Kidney epithelial cell (primary cell): Measurements from ENCODE around the gene FANCL. TPM values are rescaled to one million over a fixed set of nuclear protein-coding genes. Genes with fewer than 3 reads are reported as not detected.

Experiments used
- DNase-seq: peaks from one replicate; pipeline ENCODE4 v3.0.0-alpha.2; 2010; ENCODE audit warnings: low read depth
- H3K27me3 ChIP-seq: 2 replicates; pipeline ENCODE4 v1.6.0; 2011; ENCODE audit warnings: low read length; ENCODE audit not compliant: control insufficient read depth, insufficient read depth
- H3K36me3 ChIP-seq: 2 replicates; pipeline ENCODE4 v1.5.1; 2011; ENCODE audit warnings: low read length; ENCODE audit not compliant: control insufficient read depth, insufficient read depth
- H3K4me3 ChIP-seq: 2 replicates; pipeline ENCODE4 v1.5.1; 2011; ENCODE audit warnings: low read depth, mild to moderate bottlenecking, control low read depth, low read length
- total RNA-seq: library from RNA; depleted of rRNA; stranded (reverse); fragments of >200 nt; gene quantifications from 2 replicates; pipeline ENCODE4 v1.2.3, GENCODE V29; 2015
- TF ChIP-seq, protein P1 (sequence below): IDR thresholded peaks from 2 replicates; pipeline ENCODE4 v1.5.1; 2011; ENCODE audit warnings: mild to moderate bottlenecking, moderate library complexity, low read length, control low read depth, inconsistent platforms; ENCODE audit not compliant: insufficient read depth, poor library complexity, severe bottlenecking

The FANCL gene
- total RNA-seq, 1 donor from 2014 or later = 12.9 TPM

GRCh38 chr2:58237741-58238140 is 3.4 kb downstream of the FANCL start:
- DNase-seq = no peak
- H3K4me3 ChIP-seq = no peak overlapping the region
- H3K27me3 ChIP-seq = no peaks in the 10 kb centered on the region
- H3K36me3 ChIP-seq = no peaks in the 10 kb centered on the region
- TF ChIP-seq, protein P1, sequence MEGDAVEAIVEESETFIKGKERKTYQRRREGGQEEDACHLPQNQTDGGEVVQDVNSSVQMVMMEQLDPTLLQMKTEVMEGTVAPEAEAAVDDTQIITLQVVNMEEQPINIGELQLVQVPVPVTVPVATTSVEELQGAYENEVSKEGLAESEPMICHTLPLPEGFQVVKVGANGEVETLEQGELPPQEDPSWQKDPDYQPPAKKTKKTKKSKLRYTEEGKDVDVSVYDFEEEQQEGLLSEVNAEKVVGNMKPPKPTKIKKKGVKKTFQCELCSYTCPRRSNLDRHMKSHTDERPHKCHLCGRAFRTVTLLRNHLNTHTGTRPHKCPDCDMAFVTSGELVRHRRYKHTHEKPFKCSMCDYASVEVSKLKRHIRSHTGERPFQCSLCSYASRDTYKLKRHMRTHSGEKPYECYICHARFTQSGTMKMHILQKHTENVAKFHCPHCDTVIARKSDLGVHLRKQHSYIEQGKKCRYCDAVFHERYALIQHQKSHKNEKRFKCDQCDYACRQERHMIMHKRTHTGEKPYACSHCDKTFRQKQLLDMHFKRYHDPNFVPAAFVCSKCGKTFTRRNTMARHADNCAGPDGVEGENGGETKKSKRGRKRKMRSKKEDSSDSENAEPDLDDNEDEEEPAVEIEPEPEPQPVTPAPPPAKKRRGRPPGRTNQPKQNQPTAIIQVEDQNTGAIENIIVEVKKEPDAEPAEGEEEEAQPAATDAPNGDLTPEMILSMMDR = no peak

DNA sequence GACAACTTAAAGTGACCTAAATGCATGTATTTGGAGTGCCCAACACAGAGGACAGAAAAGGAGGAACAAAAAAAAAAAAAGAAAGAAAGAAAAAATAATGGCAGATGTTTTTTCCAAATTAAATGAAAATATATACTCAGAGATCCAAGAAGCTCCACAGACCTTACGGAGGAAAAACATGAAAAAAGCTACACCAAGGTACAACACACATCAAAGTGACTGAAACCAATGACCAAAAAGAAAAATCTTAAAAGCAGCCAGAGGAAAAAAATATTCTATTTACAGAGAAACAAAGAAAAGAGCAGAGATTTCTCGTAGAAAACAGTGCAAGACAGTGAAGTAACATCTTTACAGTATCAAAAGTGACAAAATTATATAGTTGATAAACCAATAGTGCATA is 5.1 kb downstream of the FANCL start:
- no peaks in the 10 kb centered on the region for H3K27me3 ChIP-seq
- TF ChIP-seq, protein P1 = no peak
- DNase-seq = no peak

DNA sequence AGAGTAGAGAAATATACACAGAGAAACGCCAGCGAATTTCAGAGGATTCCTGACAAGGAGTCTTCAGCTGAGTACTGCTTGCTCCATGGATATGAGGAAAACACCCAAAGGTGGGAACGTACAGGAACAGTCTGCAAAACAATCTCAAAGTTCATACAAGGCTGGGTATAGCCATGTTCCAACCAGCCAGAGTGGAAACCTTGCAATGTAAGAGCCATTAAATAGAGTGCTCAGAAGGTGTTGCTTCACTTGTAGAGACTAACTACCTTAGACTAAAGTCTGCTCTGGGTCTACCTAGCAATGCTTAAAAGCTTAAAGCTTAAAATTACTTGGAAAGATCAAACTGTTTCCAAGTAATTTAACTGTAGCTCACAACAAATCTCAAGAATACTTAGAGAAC is 6.0 kb downstream of the FANCL start:
- no peak overlapping the region for H3K4me3 ChIP-seq

More for the DNA sequence above, 5.1 kb downstream of the FANCL start:
- Histone ChIP-seq H3K36me3 (no peaks in the 10 kb centered on the region), H3K4me3 (no peak overlapping the region)

DNA sequence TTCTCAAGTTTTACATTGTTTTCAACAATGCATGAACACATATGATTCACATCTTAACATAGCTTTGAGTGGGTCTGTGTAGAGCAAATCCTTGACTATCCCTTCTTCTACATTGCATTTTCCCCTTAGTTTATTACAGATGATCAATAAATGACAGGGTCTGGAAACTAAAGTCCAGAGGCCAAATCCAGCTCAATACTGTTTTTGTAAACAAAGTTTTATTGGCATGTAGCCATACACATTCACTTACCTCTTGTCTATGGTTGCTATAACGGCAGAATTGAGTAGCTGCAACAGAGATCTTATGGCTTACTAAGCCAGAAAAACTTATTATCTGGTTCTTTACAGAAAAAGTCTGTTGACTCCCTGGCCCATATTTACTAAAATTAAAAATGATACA is 12.8 kb downstream of the FANCL start:
- no peak for DNase-seq
- TF ChIP-seq, protein P1 = no peak
- Histone ChIP-seq H3K36me3 (no peaks in the 10 kb centered on the region), H3K27me3 (no peaks in the 10 kb centered on the region), H3K4me3 (no peak overlapping the region)

More for the DNA sequence above, 6.0 kb downstream of the FANCL start:
- Histone ChIP-seq H3K36me3 (no peaks in the 10 kb centered on the region), H3K27me3 (no peaks in the 10 kb centered on the region)
- no peak for DNase-seq
- TF ChIP-seq, protein P1 = no peak

DNA sequence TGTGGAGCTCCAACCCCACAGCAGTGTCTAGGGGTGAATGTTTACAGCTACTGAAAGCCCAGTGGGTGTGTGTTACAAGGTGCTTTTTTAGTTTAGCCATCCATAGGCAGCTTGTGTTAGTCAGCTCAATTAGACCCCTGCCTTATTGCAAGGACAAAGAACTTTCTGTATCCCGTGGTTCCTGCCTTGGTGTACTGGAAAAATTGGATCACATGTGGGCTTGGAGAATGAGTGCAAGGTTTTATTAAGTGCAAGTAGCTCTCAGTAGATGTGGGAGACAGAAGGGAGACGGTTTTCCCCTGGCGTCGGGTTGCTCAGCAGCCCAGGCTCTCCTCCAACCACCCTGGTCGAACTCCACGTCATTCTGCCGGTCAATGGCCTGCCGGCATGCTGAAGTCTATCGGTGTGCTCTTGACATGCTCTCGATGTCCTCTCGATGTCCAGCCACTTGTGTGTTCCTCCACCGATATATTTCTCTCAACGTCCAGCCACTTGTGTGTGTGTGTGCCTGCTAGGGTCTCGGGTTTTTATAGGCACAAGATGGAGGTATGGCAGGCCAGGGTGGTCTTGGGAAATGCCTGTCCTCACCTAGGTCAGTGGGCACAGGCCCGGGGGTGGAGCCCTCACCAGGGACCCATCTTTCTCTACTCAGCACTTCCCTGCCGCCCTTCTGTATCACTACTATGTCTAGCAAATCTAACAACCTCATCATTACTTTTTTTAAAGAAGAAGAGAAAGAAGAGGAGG is 13.8 kb downstream of the FANCL start:
- no peaks in the 10 kb centered on the region for H3K36me3 ChIP-seq
- DNase-seq = no peak
- no peaks in the 10 kb centered on the region for H3K27me3 ChIP-seq
- H3K4me3 ChIP-seq = no peak overlapping the region
- TF ChIP-seq, protein P1 = no peak

DNA sequence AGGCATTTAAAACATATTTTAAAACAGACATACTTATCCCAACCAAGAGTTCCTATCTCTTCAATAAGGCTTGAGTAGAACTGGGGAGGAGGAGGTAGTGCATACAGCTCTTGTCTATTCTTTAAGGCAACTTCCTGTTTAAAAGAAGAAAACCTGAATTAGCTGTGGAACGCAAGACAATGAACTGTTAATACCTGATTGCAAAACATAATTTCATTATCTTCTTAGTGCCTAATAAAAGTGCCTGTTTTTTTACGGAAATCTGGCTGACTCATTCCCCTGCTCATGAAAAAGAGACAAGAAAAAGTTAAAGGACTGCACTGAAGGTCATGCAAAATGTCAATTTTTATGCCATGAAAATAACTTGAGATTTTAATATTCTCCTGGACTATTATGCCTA is 19.2 kb downstream of the FANCL start:
- Histone ChIP-seq H3K4me3 (no peak overlapping the region), H3K27me3 (no peaks in the 10 kb centered on the region), H3K36me3 (no peaks in the 10 kb centered on the region)
- DNase-seq = no peak
- TF ChIP-seq, protein P1 = no peak
